Pancreas (tissue), 10 donors: ENCODE measurements around the gene TMEM245. TPM values are rescaled to one million over a fixed set of nuclear protein-coding genes. Genes with fewer than 3 reads are reported as not detected.

Experiments used
- ATAC-seq, 4 donors: fragments of 200-7000 bp; cut with Tn5 transposase; one replicate each; pipeline versions ENCODE4 v1.8.0 to v1.9.1; 2020; ENCODE audit warnings: mild to moderate bottlenecking in 4 of 4, moderate library complexity in 4 of 4
- DNase-seq, 6 donors: peaks; one replicate each; pipeline ENCODE4 v3.0.0-alpha.2; 2020
- FAIRE-seq: peaks from 2 replicates; lab custom pipeline; 2012; peaks lifted over from hg19 to GRCh38; lab: Jason Lieb, UNC
- H3K27ac ChIP-seq, 4 donors: fragments of 200-600 bp; sonication (generic); 1 replicate in 3 of 4; 2 replicates in 1 of 4; pipeline versions ENCODE4 v1.5.0 to v1.8.0; 2020
- H3K27me3 ChIP-seq, 4 donors: fragments of 200-600 bp; one replicate each; pipeline ENCODE4 v1.8.0; 2021
- H3K36me3 ChIP-seq, 3 donors: fragments of 200-600 bp; sonication (generic) in 1 of 3; one replicate each; pipeline versions ENCODE4 v1.5.0 to v1.8.0; 2020 to 2021
- H3K4me1 ChIP-seq, 3 donors: fragments of 200-600 bp; one replicate each; pipeline ENCODE4 v1.8.0; 2021
- H3K4me3 ChIP-seq, 4 donors: fragments of 200-600 bp; sonication (generic) in 2 of 4; one replicate each; pipeline versions ENCODE4 v1.5.0 to v1.8.0; 2020 to 2021
- H3K9me3 ChIP-seq, 4 donors: fragments of 200-600 bp; one replicate each; pipeline ENCODE4 v1.8.0; 2021
- CTCF ChIP-seq, 4 donors: fragments of 200-600 bp; sonication (generic) in 3 of 4; IDR thresholded peaks; one replicate each; pipeline versions ENCODE4 v1.5.0 to v1.8.0; 2021; ENCODE audit warnings: antibody characterized with exemption in 4 of 4
- WGBS, 2 donors: extraction: QIAGEN DNeasy Blood & Tissue Kit; methylation state at CpG; one replicate each; pipeline ENCODE4 v1.1.7; 2013; 5-methylcytosine and 5-hydroxymethylcytosine counted together
- intact Hi-C, 3 donors: fragments of 100-400 bp; cut with DNase I; formaldehyde crosslinking; loops; one replicate each; pipeline versions ENCODE4 v1.11.1 to v1.14.2; 2022
- polyA plus RNA-seq, 2 donors: library from polyadenylated mRNA; stranded (reverse); fragments of 200-250 nt; gene quantifications; one replicate each; pipeline ENCODE4 v1.2.3, GENCODE V29; 2013
- total RNA-seq, 6 donors: library from RNA; stranded (reverse); fragmentation: NEBNext Ultra II Directional in 4 of 6; extraction: Animal tissue kit (Norgen Biotek cat#: 25700) in 4 of 6; gene quantifications; one replicate each; pipeline versions ENCODE4 v1.2.1 to v1.2.4, GENCODE V29; 2021 to 2023
- donor health status: healthy with polysubstance abuse.
- donor health status: DM: no; HTN: no; CAD: no; lungs with moderate emphysema.
- donor health status: DM: no; HTN: no; CAD: no.
- donor health status: control.
- donor health status: control.
- donor health status: Bipolar disorder and iron deficiency.
- donor health status: DM: yes; HTN: yes; CAD: no.
- donor health status: DM: no; HTN: no; CAD: no.
- donor health status: DM: no; HTN: no; CAD: no.
- donor health status: DM: yes; HTN: yes; CAD: no.

The TMEM245 gene
- total and polyA plus RNA-seq, 8 donors, result 4.9 to 34.1 (median 22.4) TPM

GRCh38 chr9:109039539-109039938 lies 80.2 kb downstream of the TMEM245 start:
- FAIRE-seq (no peak), ATAC-seq (no peak), DNase-seq (no peak)
- Histone ChIP-seq H3K4me3 (no peak overlapping the region), H3K4me1 (peaks cover 0 to 18% (median 17%) of the 10 kb centered on the region in 3 donors), H3K9me3 (no peaks in the 10 kb centered on the region), H3K27ac (no peak overlapping the region), H3K27me3 (no peaks in the 10 kb centered on the region), H3K36me3 (peaks cover 0 to under 1% (median 0%) of the 10 kb centered on the region in 3 donors)
- intact Hi-C loops, result no loop called here
- 94 to 95% methylated on average over 4 of the region's 4 CpGs for WGBS, 2 donors
- TF ChIP-seq CTCF (IDR thresholded peaks at IDR 0.05), result no peak

GRCh38 chr9:109037946-109038715 lies 81.6 kb downstream of the TMEM245 start:
- WGBS, 2 donors, result 43 to 72% methylated on average over 4 of the region's 4 CpGs
- intact Hi-C loops, result no loop called here
- no peak for FAIRE-seq

GRCh38 chr9:109036744-109037680 lies 82.7 kb downstream of the TMEM245 start:
- DNase-seq (no peak), ATAC-seq (peak; percentile 41 to 59 (median 46)), FAIRE-seq (no peak)
- peaks cover 0 to 20% (median 0%) of the 10 kb centered on the region in 3 donors for H3K36me3 ChIP-seq
- intact Hi-C loops, result no loop called here
- peaks cover 0 to 18% (median 17%) of the 10 kb centered on the region in 3 donors for H3K4me1 ChIP-seq
- 61 to 65% methylated on average over 6 of the region's 6 CpGs for WGBS, 2 donors
- no peaks in the 10 kb centered on the region for H3K9me3 ChIP-seq
- no peaks in the 10 kb centered on the region for H3K27me3 ChIP-seq
- no peak overlapping the region for H3K4me3 ChIP-seq
- TF ChIP-seq CTCF (IDR thresholded peaks at IDR 0.05), result no peak
- H3K27ac ChIP-seq, result peak overlapping the region in 2 of 4 donors; percentile 34 to 63

More at GRCh38 chr9:109037946-109038715, 81.6 kb downstream of the TMEM245 start:
- peaks cover 0 to 9% (median 0%) of the 10 kb centered on the region in 3 donors for H3K36me3 ChIP-seq
- no peak overlapping the region for H3K4me3 ChIP-seq
- no peak for ATAC-seq
- H3K27me3 ChIP-seq, result no peaks in the 10 kb centered on the region
- DNase-seq, result no peak
- TF ChIP-seq CTCF (IDR thresholded peaks at IDR 0.05), result no peak
- peaks cover 0 to 18% (median 17%) of the 10 kb centered on the region in 3 donors for H3K4me1 ChIP-seq
- H3K27ac ChIP-seq, result no peak overlapping the region
- no peaks in the 10 kb centered on the region for H3K9me3 ChIP-seq

- peaks cover 0 to 18% (median 17%) of the 10 kb centered on the region in 3 donors for H3K4me1 ChIP-seq
- FAIRE-seq (no peak), DNase-seq (peak in 4 of 6 donors; percentile 46 to 69 (median 56)), ATAC-seq (peak; percentile 88 to 95 (median 92))
- no peaks in the 10 kb centered on the region for H3K9me3 ChIP-seq
- no peaks in the 10 kb centered on the region for H3K27me3 ChIP-seq
- H3K27ac ChIP-seq, result peak overlapping the region in 2 of 4 donors; percentile 34 to 63
- no peak for TF ChIP-seq CTCF (IDR thresholded peaks at IDR 0.05)
- peaks cover 0 to 29% (median 0%) of the 10 kb centered on the region in 3 donors for H3K36me3 ChIP-seq
- intact Hi-C loops, result no loop called here
- no peak overlapping the region for H3K4me3 ChIP-seq
- WGBS, 2 donors, result 39 to 41% methylated on average over 2 of the region's 2 CpGs
Observed at GRCh38 chr9:109035684-109036423, 83.9 kb downstream of the TMEM245 start.
